GM23338 (cell line): ENCODE results near the gene KRTAP9-8. TPM values are rescaled to one million over a fixed set of nuclear protein-coding genes. Genes with fewer than 3 reads are reported as not detected.
"Not testable (repeated sequence)": the region's sequence is repeated elsewhere in the genome, so short reads cannot be mapped to it uniquely, and the experiment has no call there.

Experiments
- ATAC-seq: fragments of 200-7000 bp; cut with Tn5 transposase; 3 replicates; pipeline ENCODE4 v1.9.1; 2020
- DNase-seq: peaks from one replicate; pipeline ENCODE4 v3.0.0-alpha.2; 2015; ENCODE audit warnings: low spot score
- H2AFZ ChIP-seq: fragments of 200-600 bp; sonication (generic); 2 replicates; pipeline ENCODE4 v1.8.0; 2016; ENCODE audit warnings: antibody characterized with exemption, mild to moderate bottlenecking, moderate library complexity
- H3F3A ChIP-seq: fragments of 200-600 bp; sonication (generic); replicated peaks from 2 replicates; pipeline ENCODE4 v1.8.0; 2017; ENCODE audit warnings: antibody characterized with exemption, mixed run types, low read depth
- H3K27ac ChIP-seq: fragments of 200-600 bp; sonication (generic); 2 replicates; pipeline ENCODE4 v1.6.1; 2016; ENCODE audit warnings: low read depth
- H3K27me3 ChIP-seq: fragments of 200-600 bp; sonication (generic); 2 replicates; pipeline ENCODE4 v1.8.0; 2016; ENCODE audit warnings: mild to moderate bottlenecking, mixed run types, moderate library complexity; ENCODE audit not compliant: insufficient read depth
- H3K36me3 ChIP-seq: fragments of 200-600 bp; sonication (generic); 2 replicates; pipeline ENCODE4 v1.8.0; 2016; ENCODE audit warnings: mild to moderate bottlenecking; ENCODE audit not compliant: insufficient read depth
- H3K4me1 ChIP-seq: fragments of 200-600 bp; sonication (generic); 2 replicates; pipeline ENCODE4 v1.8.0; 2016; ENCODE audit warnings: mild to moderate bottlenecking, moderate library complexity; ENCODE audit not compliant: insufficient read depth
- H3K4me2 ChIP-seq: fragments of 200-600 bp; sonication (generic); 2 replicates; pipeline ENCODE4 v1.7.1; 2017; ENCODE audit warnings: mixed run types
- H3K4me3 ChIP-seq: fragments of 200-600 bp; sonication (generic); 2 replicates; pipeline ENCODE4 v1.6.1; 2016; ENCODE audit warnings: mixed run types
- H3K79me2 ChIP-seq: fragments of 200-600 bp; sonication (generic); replicated peaks from 2 replicates; pipeline ENCODE4 v1.8.0; 2017; ENCODE audit warnings: mild to moderate bottlenecking; ENCODE audit not compliant: insufficient read depth
- H3K9me2 ChIP-seq: fragments of 200-600 bp; sonication (generic); 2 replicates; pipeline ENCODE4 v1.8.0; 2017; ENCODE audit not compliant: insufficient read depth
- H4K20me1 ChIP-seq: fragments of 200-600 bp; sonication (generic); replicated peaks from 2 replicates; pipeline ENCODE4 v1.8.0; 2017; ENCODE audit warnings: mild to moderate bottlenecking; ENCODE audit not compliant: insufficient read depth
- H3K27ac Mint-ChIP-seq: 2 replicates; pipeline ENCODE4 v1.8.0; 2020; ENCODE audit warnings: inconsistent platforms, mild to moderate bottlenecking, moderate library complexity, mixed read lengths
- H3K27me3 Mint-ChIP-seq: 3 replicates; pipeline ENCODE4 v1.8.0; 2022; ENCODE audit warnings: low read depth, mild to moderate bottlenecking, moderate library complexity, mixed read lengths, inconsistent platforms; ENCODE audit not compliant: insufficient read depth, poor library complexity
- H3K36me3 Mint-ChIP-seq: 3 replicates; pipeline ENCODE4 v1.8.0; 2021; ENCODE audit warnings: low read depth, mild to moderate bottlenecking, inconsistent platforms, moderate library complexity, mixed read lengths
- H3K4me1 Mint-ChIP-seq: 3 replicates; pipeline ENCODE4 v1.8.0; 2020; ENCODE audit warnings: mild to moderate bottlenecking, inconsistent platforms, mixed read lengths
- H3K4me3 Mint-ChIP-seq: 3 replicates; pipeline ENCODE4 v1.8.0; 2021; ENCODE audit warnings: moderate library complexity, mild to moderate bottlenecking, inconsistent platforms, mixed read lengths
- H3K9me3 Mint-ChIP-seq: 3 replicates; pipeline ENCODE4 v1.8.0; 2020; ENCODE audit warnings: moderate library complexity, mild to moderate bottlenecking, inconsistent platforms, mixed read lengths
- ETS1 ChIP-seq: IDR thresholded peaks from 2 replicates; pipeline ENCODE4 v1.6.1; 2016; ENCODE audit warnings: antibody characterized with exemption
- EZH2phosphoT487 ChIP-seq: fragments of 200-600 bp; sonication (generic); IDR thresholded peaks from one replicate; pipeline ENCODE4 v1.8.1; 2018; ENCODE audit warnings: antibody characterized with exemption; ENCODE audit not compliant: unreplicated experiment
- REST ChIP-seq: IDR thresholded peaks from one replicate; pipeline ENCODE4 v1.6.1; 2018; ENCODE audit warnings: antibody characterized with exemption; ENCODE audit not compliant: unreplicated experiment
- ZNF331 ChIP-seq: fragments of 250-450 bp; sonication (Bioruptor Pico); IDR thresholded peaks from 2 replicates; pipeline ENCODE4 v1.5.0; 2020; ENCODE audit warnings: low read depth, mild to moderate bottlenecking, moderate library complexity
- ZNF462 ChIP-seq: fragments of 250-450 bp; sonication (Bioruptor Pico); IDR thresholded peaks from 2 replicates; pipeline ENCODE4 v1.5.0; 2020; ENCODE audit warnings: mild to moderate bottlenecking, moderate library complexity
- long read RNA-seq: library from polyadenylated mRNA; unstranded; transcript quantifications from one replicate; pipeline ENCODE4 v2.0.0, GENCODE V29; 2020; ENCODE audit not compliant: unreplicated experiment
- polyA plus RNA-seq: library from polyadenylated mRNA; unstranded; fragments of >200 nt; fragmentation: Nextera tagmentation; extraction: Ambion mirVana; gene quantifications from 2 replicates; pipeline ENCODE4 v1.2.1, GENCODE V29; 2016
- total RNA-seq: library from RNA; depleted of rRNA; stranded (reverse); fragments of >200 nt; shearing (Covaris generic); gene quantifications from 2 replicates; pipeline ENCODE4 v1.2.3, GENCODE V29; 2014; rRNA removed

Gene KRTAP9-8
- total RNA-seq, result not detected in 2 replicates
- polyA plus RNA-seq, result not detected in 2 replicates
- long read RNA-seq, result 0 reads

- H3K4me1 Mint-ChIP-seq, H3K9me2 ChIP-seq, H3K36me3 ChIP-seq, H3F3A ChIP-seq, H3K27ac Mint-ChIP-seq, H3K4me1 ChIP-seq, H3K27me3 Mint-ChIP-seq, H2AFZ ChIP-seq, H3K4me3 Mint-ChIP-seq, H3K36me3 Mint-ChIP-seq, ATAC-seq, H3K4me3 ChIP-seq, H4K20me1 ChIP-seq, H3K4me2 ChIP-seq, H3K27ac ChIP-seq, DNase-seq, H3K27me3 ChIP-seq, H3K79me2 ChIP-seq: not testable (repeated sequence)
- peaks cover 11% of the 10 kb centered on the region for H3K9me3 Mint-ChIP-seq
These were observed at the start of gene KRTAP9-8 for GRCh38 chr17:41237949-41238437. Gene KRTAP9-8, plus strand, starts transcription at chr17:41237999. Its CDS starts 53 bp downstream, at chr17:41238052.

- H2AFZ ChIP-seq, H3K4me3 ChIP-seq, H3K36me3 Mint-ChIP-seq, H3K9me2 ChIP-seq, H3K4me1 ChIP-seq, H3K27ac ChIP-seq, H3K36me3 ChIP-seq, ATAC-seq, H3K4me1 Mint-ChIP-seq, H4K20me1 ChIP-seq, H3K4me2 ChIP-seq, H3K27me3 Mint-ChIP-seq, H3K79me2 ChIP-seq, H3F3A ChIP-seq, H3K4me3 Mint-ChIP-seq, DNase-seq, H3K27me3 ChIP-seq, H3K27ac Mint-ChIP-seq, H3K9me3 Mint-ChIP-seq: not testable (repeated sequence)
These were observed 47.9 kb upstream of the KRTAP9-8 start, which contains the start of gene KRTAP9-1 for GRCh38 chr17:41189837-41190318. Gene KRTAP9-1, plus strand, starts transcription at chr17:41189887. Its CDS starts 0 bp downstream, at chr17:41189887.

GRCh38 chr17:41190328-41190727 is 47.5 kb upstream of the KRTAP9-8 start:
- H3K36me3 Mint-ChIP-seq, result no peaks in the 10 kb centered on the region
- H3K9me2 ChIP-seq, result no peaks in the 10 kb centered on the region
- no peak for DNase-seq
- H3K27ac ChIP-seq, result no peak overlapping the region
- H3K27me3 Mint-ChIP-seq, result no peaks in the 10 kb centered on the region
- H2AFZ ChIP-seq, result no peak overlapping the region
- H3F3A ChIP-seq, result no peaks in the 10 kb centered on the region
- H4K20me1 ChIP-seq, result no peaks in the 10 kb centered on the region
- ATAC-seq, result no peak
- no peaks in the 10 kb centered on the region for H3K79me2 ChIP-seq
- no peaks in the 10 kb centered on the region for H3K36me3 ChIP-seq
- H3K4me1 Mint-ChIP-seq, result no peaks in the 10 kb centered on the region; the same call in 2 of the 3 replicates
- H3K4me2 ChIP-seq, result no peak overlapping the region
- no peaks in the 10 kb centered on the region for H3K27me3 ChIP-seq
- no peak overlapping the region for H3K27ac Mint-ChIP-seq
- no peak overlapping the region for H3K4me3 Mint-ChIP-seq
- H3K4me3 ChIP-seq, result no peak overlapping the region
- H3K9me3 Mint-ChIP-seq, result peaks cover 4% of the 10 kb centered on the region; the same call in 2 of the 3 replicates
- H3K4me1 ChIP-seq, result no peaks in the 10 kb centered on the region
- TF ChIP-seq ZNF462, result no peak
- TF ChIP-seq REST, result no peak
- TF ChIP-seq EZH2phosphoT487, result no peak
- no peak for TF ChIP-seq ZNF331 (CRISPR knock-in tag)
- no peak for TF ChIP-seq ETS1
